ENCODE measurements around the gene NTMT1. TPM values are rescaled to one million over a fixed set of nuclear protein-coding genes. Genes with fewer than 3 reads are reported as not detected.

The NTMT1 gene
- total RNA-seq, 1 experiment from 2014 or later = 50.2 TPM

GRCh38 chr9:129667378-129667777, 41.4 kb downstream of the NTMT1 start:
- H3F3A ChIP-seq (ENCODE audit: low read length, unreplicated experiment) = no peaks in the 10 kb centered on the region
- no peaks in the 10 kb centered on the region for H3K9me3 ChIP-seq (ENCODE audit: low read length)
- ATAC-seq (no peak), DNase-seq (no peak)
- BruUV-seq (replicated peaks) = no TSS peak
- no peaks in the 10 kb centered on the region for H3K36me3 ChIP-seq (ENCODE audit: low read depth, low read length)
- H3K4me3 ChIP-seq (ENCODE audit: low read length) = no peak overlapping the region
- intact Hi-C loops (cut with micrococcal nuclease) = no loop called here
- ChIA-PET CTCF (no interaction called here), POLR2A (ENCODE audit: unreplicated experiment) (no interaction called here)
- no peak overlapping the region for H3K27ac ChIP-seq (ENCODE audit: low read length)
- H2AFZ ChIP-seq (ENCODE audit: low read length) = no peak overlapping the region
- no peak overlapping the region for H3K9ac ChIP-seq (ENCODE audit: low read length)
- TF ChIP-seq EZH2 (IDR thresholded peaks at IDR 0.05; ENCODE audit: low read length, unreplicated experiment) (no peak), CTCF (conservative IDR thresholded peaks at IDR 0.05; ENCODE audit: low read depth, low read length) (no peak), EZH2phosphoT487 (IDR thresholded peaks at IDR 0.05; ENCODE audit: borderline replicate concordance, low read length) (no peak)
- no peaks in the 10 kb centered on the region for H3K9me2 ChIP-seq (replicated peaks; ENCODE audit: low read length)
- no peak overlapping the region for H3K4me2 ChIP-seq (ENCODE audit: low read length)
- H3K27me3 ChIP-seq (ENCODE audit: low read length) = peaks cover 2% of the 10 kb centered on the region; the same call in 1 of the 2 replicates
- no peaks in the 10 kb centered on the region for H3K4me1 ChIP-seq (ENCODE audit: insufficient read depth, low read length)
- H3K79me2 ChIP-seq (ENCODE audit: low read length) = no peaks in the 10 kb centered on the region
- H4K20me1 ChIP-seq (ENCODE audit: low read length) = no peaks in the 10 kb centered on the region

GRCh38 chr9:129667850-129668249, 41.9 kb downstream of the NTMT1 start:
- Histone ChIP-seq H3K79me2 (ENCODE audit: low read length) (no peaks in the 10 kb centered on the region), H3K27ac (ENCODE audit: low read length) (no peak overlapping the region), H3F3A (ENCODE audit: low read length, unreplicated experiment) (no peaks in the 10 kb centered on the region), H3K4me1 (ENCODE audit: insufficient read depth, low read length) (no peaks in the 10 kb centered on the region), H3K9ac (ENCODE audit: low read length) (no peak overlapping the region), H3K4me2 (ENCODE audit: low read length) (no peak overlapping the region), H3K9me2 (replicated peaks; ENCODE audit: low read length) (no peaks in the 10 kb centered on the region), H3K27me3 (ENCODE audit: low read length) (peaks cover 2% of the 10 kb centered on the region; the same call in 1 of the 2 replicates), H4K20me1 (ENCODE audit: low read length) (no peaks in the 10 kb centered on the region), H3K4me3 (ENCODE audit: low read length) (no peak overlapping the region), H2AFZ (ENCODE audit: low read length) (no peak overlapping the region), H3K36me3 (ENCODE audit: low read depth, low read length) (no peaks in the 10 kb centered on the region), H3K9me3 (ENCODE audit: low read length) (no peaks in the 10 kb centered on the region)
- ChIA-PET CTCF (no interaction called here), POLR2A (ENCODE audit: unreplicated experiment) (no interaction called here)
- ATAC-seq (no peak), DNase-seq (peak; percentile 19)
- TF ChIP-seq EZH2phosphoT487 (IDR thresholded peaks at IDR 0.05; ENCODE audit: borderline replicate concordance, low read length) (no peak), CTCF (conservative IDR thresholded peaks at IDR 0.05; ENCODE audit: low read depth, low read length) (no peak; the same call in 1 of the 2 replicates), EZH2 (IDR thresholded peaks at IDR 0.05; ENCODE audit: low read length, unreplicated experiment) (no peak)
- intact Hi-C loops (cut with micrococcal nuclease) = no loop called here
- BruUV-seq (replicated peaks) = no TSS peak

- no peaks in the 10 kb centered on the region for H3K4me1 ChIP-seq (ENCODE audit: insufficient read depth, low read length)
- H3F3A ChIP-seq (ENCODE audit: low read length, unreplicated experiment) = no peaks in the 10 kb centered on the region
- H3K4me2 ChIP-seq (ENCODE audit: low read length) = no peak overlapping the region
- H4K20me1 ChIP-seq (ENCODE audit: low read length) = no peaks in the 10 kb centered on the region
- no peaks in the 10 kb centered on the region for H3K9me2 ChIP-seq (replicated peaks; ENCODE audit: low read length)
- H2AFZ ChIP-seq (ENCODE audit: low read length) = no peak overlapping the region
- no peaks in the 10 kb centered on the region for H3K79me2 ChIP-seq (ENCODE audit: low read length)
- H3K27me3 ChIP-seq (ENCODE audit: low read length) = peaks cover 2% of the 10 kb centered on the region; the same call in 1 of the 2 replicates
- ChIA-PET CTCF (no interaction called here), POLR2A (ENCODE audit: unreplicated experiment) (no interaction called here)
- no peak overlapping the region for H3K4me3 ChIP-seq (ENCODE audit: low read length)
- intact Hi-C loops (cut with micrococcal nuclease) = no loop called here
- no peaks in the 10 kb centered on the region for H3K36me3 ChIP-seq (ENCODE audit: low read depth, low read length)
- ATAC-seq (no peak), DNase-seq (peak; percentile 5)
- H3K9ac ChIP-seq (ENCODE audit: low read length) = no peak overlapping the region
- BruUV-seq (replicated peaks) = no TSS peak
- no peak overlapping the region for H3K27ac ChIP-seq (ENCODE audit: low read length)
- TF ChIP-seq EZH2phosphoT487 (IDR thresholded peaks at IDR 0.05; ENCODE audit: borderline replicate concordance, low read length) (no peak), EZH2 (IDR thresholded peaks at IDR 0.05; ENCODE audit: low read length, unreplicated experiment) (no peak), CTCF (conservative IDR thresholded peaks at IDR 0.05; ENCODE audit: low read depth, low read length) (no peak)
- no peaks in the 10 kb centered on the region for H3K9me3 ChIP-seq (ENCODE audit: low read length)
These were observed 43.3 kb downstream of the NTMT1 start for GRCh38 chr9:129669141-129669718.

Measured in PC-3 (cell line).